Right cardiac atrium (tissue), 5 donors: ENCODE data around the gene MTIF3. TPM values are rescaled to one million over a fixed set of nuclear protein-coding genes. Genes with fewer than 3 reads are reported as not detected.

Experiments used
- ATAC-seq, 2 donors: fragments of 200-7000 bp; cut with Tn5 transposase; one replicate each; pipeline versions ENCODE4 v1.8.0 to v1.9.1; 2020; ENCODE audit warnings: moderate library complexity in 2 of 2, mild to moderate bottlenecking in 1 of 2
- DNase-seq, 3 donors: peaks; one replicate each; pipeline ENCODE4 v3.0.0-alpha.2; 2020
- H3K27ac ChIP-seq: one replicate; pipeline ENCODE4 v1.5.1; 2013; ENCODE audit warnings: mild to moderate bottlenecking, low read length, control low read depth, moderate library complexity
- H3K27me3 ChIP-seq: one replicate; pipeline ENCODE4 v1.6.1; 2013; ENCODE audit not compliant: control insufficient read depth, insufficient read depth
- H3K4me1 ChIP-seq: one replicate; pipeline ENCODE4 v1.6.1; 2013; ENCODE audit warnings: low read length; ENCODE audit not compliant: control insufficient read depth, insufficient read depth
- H3K4me3 ChIP-seq: one replicate; pipeline ENCODE4 v1.5.1; 2013; ENCODE audit warnings: low read length, control low read depth
- H3K9me3 ChIP-seq: one replicate; pipeline ENCODE4 v1.6.1; 2013; ENCODE audit warnings: low read length; ENCODE audit not compliant: control insufficient read depth
- WGBS: extraction: QIAGEN DNeasy Blood & Tissue Kit; methylation state at CpG from one replicate; pipeline ENCODE4 v1.1.7; 2013; 5-methylcytosine and 5-hydroxymethylcytosine counted together
- intact Hi-C, 4 donors: fragments of 100-400 bp; cut with DNase I; formaldehyde crosslinking; loops; one replicate each; pipeline versions ENCODE4 v1.11.0 to v1.14.0; 2022 to 2023
- polyA plus RNA-seq: library from polyadenylated mRNA; stranded (reverse); fragments of 200-250 nt; gene quantifications from one replicate; pipeline ENCODE4 v1.2.3, GENCODE V29; 2013
- total RNA-seq, 4 donors: library from RNA; stranded (reverse); fragmentation: NEBNext Ultra II Directional; extraction: Animal tissue kit (Norgen Biotek cat#: 25700); gene quantifications; one replicate each; pipeline ENCODE4 v1.2.1, GENCODE V29; 2021
- donor health status: healthy with polysubstance abuse.
- donor health status: DM: no; HTN: yes; CAD: no.
- donor health status: DM: no; HTN: no; CAD: no.
- donor health status: DM: no; HTN: yes; CAD: no; lungs with severe emphysema.
- donor health status: DM: yes; HTN: yes; CAD: no.

The MTIF3 gene
- total and polyA plus RNA-seq, 5 donors = 102 to 283 (median 138) TPM

DNA sequence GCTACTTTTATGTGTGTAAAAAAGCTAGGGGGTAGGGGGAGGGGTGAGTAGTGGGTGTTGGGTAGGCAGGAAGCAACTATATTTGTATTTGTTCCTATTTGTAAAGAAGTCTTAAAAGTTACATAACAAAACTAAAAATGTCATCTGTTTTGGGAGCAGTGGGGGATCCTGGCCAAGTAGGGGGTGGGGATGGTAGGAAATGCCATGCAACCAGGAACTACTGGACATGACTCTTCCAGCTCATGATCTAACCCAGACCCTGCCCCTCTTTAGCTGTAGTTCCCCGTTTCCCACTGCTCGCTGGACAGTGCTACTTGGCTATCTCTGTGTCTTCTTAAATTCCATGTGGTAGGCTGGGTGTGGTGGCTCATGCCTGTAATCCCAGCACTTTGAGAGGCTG is 22.7 kb downstream of the MTIF3 start:
- Histone ChIP-seq H3K27me3 (no peaks in the 10 kb centered on the region), H3K27ac (no peak overlapping the region), H3K4me1 (peaks cover 13% of the 10 kb centered on the region), H3K4me3 (no peak overlapping the region), H3K9me3 (no peaks in the 10 kb centered on the region)
- WGBS = 80% methylated on average over 2 of the region's 2 CpGs
- DNase-seq (peak in 2 of 3 donors; percentile 35 to 69), ATAC-seq (no peak)
- intact Hi-C loops = no loop called here

- 33% methylated on average over 17 of the region's 17 CpGs for WGBS
- DNase-seq = peak; percentile 71 to 86 (median 81)
- peak; percentile 61 to 72 for ATAC-seq
- peaks cover 13% of the 10 kb centered on the region for H3K4me1 ChIP-seq
- peak overlapping the region; percentile 93 for H3K27ac ChIP-seq
- intact Hi-C loops = no loop called here
- H3K4me3 ChIP-seq = peak overlapping the region; percentile 57
- no peaks in the 10 kb centered on the region for H3K9me3 ChIP-seq
- H3K27me3 ChIP-seq = no peaks in the 10 kb centered on the region
Observed at GRCh38 chr13:27425918-27426630, 24.3 kb downstream of the MTIF3 start.

DNA sequence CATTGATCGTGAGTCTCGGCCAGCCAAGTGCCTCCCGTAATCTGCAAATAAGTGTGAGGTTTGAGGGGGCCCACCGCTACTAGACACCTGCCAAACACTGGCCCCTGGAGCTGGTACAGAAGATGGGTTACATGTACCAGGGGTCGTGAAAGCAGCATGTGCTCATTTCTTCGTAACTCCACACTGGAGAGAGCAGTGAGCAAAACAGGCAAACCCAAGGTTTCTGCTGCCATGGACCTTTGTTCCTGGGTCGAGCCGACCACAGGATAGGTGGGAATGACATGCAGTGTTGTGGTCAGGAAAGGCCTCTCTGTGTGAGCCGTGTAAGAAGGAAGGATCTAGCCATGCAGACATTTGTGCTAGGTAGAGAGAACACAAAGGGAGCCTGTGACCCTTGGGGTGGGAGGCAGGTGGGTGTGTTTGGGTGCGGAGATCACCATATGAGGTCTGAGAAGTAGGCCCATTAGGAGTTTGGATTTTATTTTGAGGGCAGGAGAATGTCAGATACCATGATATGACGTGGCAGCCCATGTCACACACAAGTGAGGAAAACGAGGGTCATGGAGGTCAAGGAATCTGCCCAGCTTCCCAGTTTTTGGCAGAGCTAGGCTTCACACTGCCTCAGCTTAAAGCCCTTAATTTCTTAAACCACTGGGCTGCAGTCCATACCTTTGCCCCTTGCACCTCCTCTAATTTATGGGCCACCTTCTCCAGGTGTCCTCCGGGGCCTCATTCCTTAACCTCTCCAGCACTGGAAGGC is 25.0 kb downstream of the MTIF3 start:
- Histone ChIP-seq H3K9me3 (no peaks in the 10 kb centered on the region), H3K4me1 (peaks cover 13% of the 10 kb centered on the region), H3K27ac (peak overlapping the region; percentile 93), H3K27me3 (no peaks in the 10 kb centered on the region), H3K4me3 (peak overlapping the region; percentile 57)
- 23% methylated on average over 13 of the region's 13 CpGs for WGBS
- intact Hi-C loops = no loop called here
- ATAC-seq (peak in 1 of 2 donors; percentile 1), DNase-seq (no peak)

- Histone ChIP-seq H3K4me3 (peak within 1 kb of the TSS; percentile 57), H3K27me3 (no peaks in the 10 kb centered on the region), H3K9me3 (no peaks in the 10 kb centered on the region), H3K27ac (peak within 1 kb of the TSS; percentile 93), H3K4me1 (peaks cover 13% of the 10 kb centered on the region)
- DNase-seq = peak; percentile 85 to 95 (median 95)
- WGBS = under 1% methylated on average over 85 of the region's 85 CpGs
- intact Hi-C loops = no loop called here
- peak; percentile 96 for ATAC-seq
Observed at GRCh38 chr13:27424246-27425157, 25.9 kb downstream of the MTIF3 start, which contains the start of gene GTF3A. TSS of gene GTF3A (plus strand) at chr13:27424619.

GRCh38 chr13:27423333-27423732 is 27.0 kb downstream of the MTIF3 start:
- Histone ChIP-seq H3K4me1 (peaks cover 13% of the 10 kb centered on the region), H3K27me3 (no peaks in the 10 kb centered on the region), H3K27ac (no peak overlapping the region), H3K4me3 (no peak overlapping the region), H3K9me3 (no peaks in the 10 kb centered on the region)
- 71% methylated on average over 7 of the region's 7 CpGs for whole genome bisulfite sequencing
- no peak for ATAC-seq
- intact Hi-C loops = no loop called here
- DNase-seq = no peak

GRCh38 chr13:27421101-27421871 is 29.1 kb downstream of the MTIF3 start:
- WGBS = 83% methylated on average over 8 of the region's 8 CpGs
- ATAC-seq = no peak
- Histone ChIP-seq H3K4me3 (no peak overlapping the region), H3K27me3 (no peaks in the 10 kb centered on the region), H3K27ac (no peak overlapping the region), H3K4me1 (peaks cover 6% of the 10 kb centered on the region), H3K9me3 (no peaks in the 10 kb centered on the region)
- intact Hi-C loops = no loop called here
- no peak for DNase-seq

- no peak for ATAC-seq
- 91% methylated on average over 1 of the region's 1 CpG for WGBS
- Histone ChIP-seq H3K27ac (no peak overlapping the region), H3K9me3 (no peaks in the 10 kb centered on the region), H3K4me1 (peaks cover 1% of the 10 kb centered on the region), H3K4me3 (no peak overlapping the region), H3K27me3 (no peaks in the 10 kb centered on the region)
- intact Hi-C loops = no loop called here
- no peak for DNase-seq
Observed at GRCh38 chr13:27419328-27419727, 31.0 kb downstream of the MTIF3 start.

- no peaks in the 10 kb centered on the region for H3K27me3 ChIP-seq
- H3K4me3 ChIP-seq = no peak overlapping the region
- ATAC-seq (peak in 1 of 2 donors; percentile 40), DNase-seq (no peak)
- H3K27ac ChIP-seq = no peak overlapping the region
- peaks cover 1% of the 10 kb centered on the region for H3K4me1 ChIP-seq
- intact Hi-C loops = no loop called here
- WGBS = 49% methylated on average over 1 of the region's 1 CpG
- H3K9me3 ChIP-seq = no peaks in the 10 kb centered on the region
Observed at GRCh38 chr13:27415116-27415515, 35.2 kb downstream of the MTIF3 start.

DNA sequence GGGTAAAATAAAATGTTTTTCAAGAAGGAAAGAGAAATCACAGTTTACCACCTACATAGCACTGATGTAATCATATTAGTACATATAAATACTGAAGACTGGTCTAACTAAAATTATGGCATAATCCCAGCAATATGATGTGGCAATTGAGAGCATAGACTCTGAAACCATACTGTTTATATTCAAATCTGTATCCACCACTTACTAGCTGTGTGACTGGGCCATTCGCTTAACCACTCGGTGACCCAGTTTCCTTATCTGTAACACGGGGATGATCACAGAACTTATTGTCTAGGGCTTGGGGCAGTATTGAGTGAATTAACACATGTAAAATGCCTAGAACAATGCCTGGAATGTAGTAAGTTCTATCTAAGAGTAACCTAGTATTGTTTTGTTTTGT is 39.0 kb downstream of the MTIF3 start:
- Histone ChIP-seq H3K4me1 (peaks cover 1% of the 10 kb centered on the region), H3K27me3 (no peaks in the 10 kb centered on the region), H3K27ac (no peak overlapping the region), H3K4me3 (no peak overlapping the region), H3K9me3 (no peaks in the 10 kb centered on the region)
- intact Hi-C loops = no loop called here
- 62% methylated on average over 3 of the region's 3 CpGs for WGBS
- ATAC-seq (no peak), DNase-seq (no peak)

DNA sequence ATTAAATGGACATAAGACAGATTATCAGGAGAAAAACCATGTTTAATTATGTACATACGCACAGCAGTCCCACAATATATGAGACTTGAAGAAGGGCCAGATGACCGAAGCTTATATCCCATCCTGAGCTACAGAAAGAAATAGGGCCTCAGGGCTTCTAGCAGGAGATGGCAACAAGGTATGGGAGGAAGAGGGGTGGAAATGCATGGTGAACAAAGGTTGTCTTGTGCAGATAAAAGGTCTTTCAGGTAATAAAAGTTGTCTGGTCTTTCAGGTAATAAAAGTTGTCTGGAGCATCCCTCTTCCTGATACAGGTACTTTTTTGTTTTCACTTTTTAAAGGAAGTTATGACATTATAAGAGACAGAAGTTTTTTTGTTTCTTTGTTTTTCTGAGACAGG is 41.4 kb downstream of the MTIF3 start:
- intact Hi-C loops = no loop called here
- WGBS = 85% methylated on average over 2 of the region's 2 CpGs
- Histone ChIP-seq H3K27me3 (no peaks in the 10 kb centered on the region), H3K27ac (no peak overlapping the region), H3K9me3 (no peaks in the 10 kb centered on the region), H3K4me1 (no peaks in the 10 kb centered on the region), H3K4me3 (no peak overlapping the region)
- no peak for DNase-seq
- no peak for ATAC-seq
